Body of pancreas (tissue), 4 donors: ENCODE results near the gene LAMA5. TPM values are rescaled to one million over a fixed set of nuclear protein-coding genes. Genes with fewer than 3 reads are reported as not detected.

Experiments used
- ATAC-seq: fragments of 150-250 bp; one replicate; pipeline ENCODE4 v1.9.1; 2016
- DNase-seq, 4 donors: peaks; one replicate each; pipeline ENCODE4 v3.0.0-alpha.2; 2019
- H3K27ac ChIP-seq, 4 donors: fragments of 200-600 bp; sonication (generic); 1 replicate in 3 of 4; 2 replicates in 1 of 4; pipeline versions ENCODE4 v1.5.1 to v1.6.1; 2016 to 2019; ENCODE audit warnings: mild to moderate bottlenecking in 1 of 4, mixed read lengths in 1 of 4, moderate library complexity in 1 of 4
- H3K27me3 ChIP-seq, 2 donors: fragments of 200-600 bp; sonication (generic); one replicate each; pipeline ENCODE4 v1.6.0; 2016; ENCODE audit warnings: mild to moderate bottlenecking in 1 of 2
- H3K36me3 ChIP-seq, 2 donors: fragments of 200-600 bp; sonication (generic); replicated peaks in 1 of 2; 2 replicates each; pipeline ENCODE4 v1.5.1; 2016; ENCODE audit warnings: low read depth in 2 of 2; ENCODE audit not compliant: insufficient read depth in 1 of 2
- H3K4me1 ChIP-seq: fragments of 200-600 bp; sonication (generic); one replicate; pipeline ENCODE4 v1.6.0; 2016
- H3K4me3 ChIP-seq, 2 donors: fragments of 200-600 bp; sonication (generic); 1 replicate in 1 of 2; 2 replicates in 1 of 2; pipeline ENCODE4 v1.5.1; 2016 to 2019
- H3K9me3 ChIP-seq, 3 donors: fragments of 200-600 bp; sonication (generic); 1 replicate in 2 of 3; 2 replicates in 1 of 3; pipeline ENCODE4 v1.5.1; 2016
- POLR2A ChIP-seq, 3 donors: fragments of 450-650 bp; IDR thresholded peaks; one replicate each; pipeline ENCODE4 v1.6.1; 2016; ENCODE audit warnings: antibody characterized with exemption in 3 of 3, mild to moderate bottlenecking in 2 of 3
- WGBS, 2 donors: methylation state at CpG; one replicate each; pipeline ENCODE4 v1.1.5; 2017; 5-methylcytosine and 5-hydroxymethylcytosine counted together
- intact Hi-C: fragments of 100-400 bp; cut with DNase I; formaldehyde crosslinking; loops from one replicate; pipeline ENCODE4 v1.15.1; 2023
- total RNA-seq, 2 donors: library from RNA; depleted of rRNA; stranded (reverse); fragments of >200 nt; gene quantifications; one replicate each; pipeline ENCODE4 v1.1.0, GENCODE V29; 2016
- TF ChIP-seq, protein P1 (sequence below), 7 experiments: fragments of 450-650 bp in 4 of 7; fragments of 200-600 bp in 3 of 7; sonication (generic) in 3 of 7; IDR thresholded peaks; one replicate each; pipeline ENCODE4 v1.5.1; 2016 to 2019; ENCODE audit warnings: antibody characterized with exemption in 7 of 7

LAMA5 gene
- total RNA-seq, 2 donors from 2014 or later: 115 to 185 TPM

GRCh38 chr20:62404112-62404665 is 37.1 kb upstream of the LAMA5 start:
- Histone ChIP-seq H3K4me3 (no peak overlapping the region), H3K27ac (no peak overlapping the region), H3K9me3 (no peaks in the 10 kb centered on the region), H3K4me1 (peaks cover 26% of the 10 kb centered on the region), H3K36me3 (no peaks in the 10 kb centered on the region), H3K27me3 (no peaks in the 10 kb centered on the region)
- TF ChIP-seq, protein P1, sequence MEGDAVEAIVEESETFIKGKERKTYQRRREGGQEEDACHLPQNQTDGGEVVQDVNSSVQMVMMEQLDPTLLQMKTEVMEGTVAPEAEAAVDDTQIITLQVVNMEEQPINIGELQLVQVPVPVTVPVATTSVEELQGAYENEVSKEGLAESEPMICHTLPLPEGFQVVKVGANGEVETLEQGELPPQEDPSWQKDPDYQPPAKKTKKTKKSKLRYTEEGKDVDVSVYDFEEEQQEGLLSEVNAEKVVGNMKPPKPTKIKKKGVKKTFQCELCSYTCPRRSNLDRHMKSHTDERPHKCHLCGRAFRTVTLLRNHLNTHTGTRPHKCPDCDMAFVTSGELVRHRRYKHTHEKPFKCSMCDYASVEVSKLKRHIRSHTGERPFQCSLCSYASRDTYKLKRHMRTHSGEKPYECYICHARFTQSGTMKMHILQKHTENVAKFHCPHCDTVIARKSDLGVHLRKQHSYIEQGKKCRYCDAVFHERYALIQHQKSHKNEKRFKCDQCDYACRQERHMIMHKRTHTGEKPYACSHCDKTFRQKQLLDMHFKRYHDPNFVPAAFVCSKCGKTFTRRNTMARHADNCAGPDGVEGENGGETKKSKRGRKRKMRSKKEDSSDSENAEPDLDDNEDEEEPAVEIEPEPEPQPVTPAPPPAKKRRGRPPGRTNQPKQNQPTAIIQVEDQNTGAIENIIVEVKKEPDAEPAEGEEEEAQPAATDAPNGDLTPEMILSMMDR (IDR thresholded peaks at IDR 0.05): no peak
- no peak for TF ChIP-seq POLR2A (IDR thresholded peaks at IDR 0.05)
- WGBS, 2 donors: 90 to 94% methylated on average over 9 of the region's 9 CpGs
- DNase-seq: no peak
- intact Hi-C loops: no loop called here
- no peak for ATAC-seq

- Histone ChIP-seq H3K4me1 (peaks cover 24% of the 10 kb centered on the region), H3K27me3 (no peaks in the 10 kb centered on the region), H3K36me3 (no peaks in the 10 kb centered on the region), H3K27ac (no peak overlapping the region), H3K9me3 (no peaks in the 10 kb centered on the region), H3K4me3 (no peak overlapping the region)
- TF ChIP-seq POLR2A (IDR thresholded peaks at IDR 0.05): no peak
- TF ChIP-seq, protein P1 (IDR thresholded peaks at IDR 0.05): no peak
- WGBS, 2 donors: 84 to 90% methylated on average over 13 of the region's 13 CpGs
- DNase-seq (no peak), ATAC-seq (no peak)
- intact Hi-C loops: no loop called here
Measured at GRCh38 chr20:62403331-62403730, 36.2 kb upstream of the LAMA5 start.

- no peaks in the 10 kb centered on the region for H3K9me3 ChIP-seq
- H3K27me3 ChIP-seq: no peaks in the 10 kb centered on the region
- no peaks in the 10 kb centered on the region for H3K36me3 ChIP-seq
- TF ChIP-seq, protein P1 (IDR thresholded peaks at IDR 0.05): no peak
- no peak for TF ChIP-seq POLR2A (IDR thresholded peaks at IDR 0.05)
- intact Hi-C loops: no loop called here
- no peak overlapping the region for H3K27ac ChIP-seq
- peaks cover 20% of the 10 kb centered on the region for H3K4me1 ChIP-seq
- WGBS, 2 donors: 89 to 91% methylated on average over 7 to 23 of the region's 23 CpGs
- DNase-seq: no peak
- no peak for ATAC-seq
- H3K4me3 ChIP-seq: no peak overlapping the region
Measured at GRCh38 chr20:62402456-62403150, 35.5 kb upstream of the LAMA5 start.

DNA sequence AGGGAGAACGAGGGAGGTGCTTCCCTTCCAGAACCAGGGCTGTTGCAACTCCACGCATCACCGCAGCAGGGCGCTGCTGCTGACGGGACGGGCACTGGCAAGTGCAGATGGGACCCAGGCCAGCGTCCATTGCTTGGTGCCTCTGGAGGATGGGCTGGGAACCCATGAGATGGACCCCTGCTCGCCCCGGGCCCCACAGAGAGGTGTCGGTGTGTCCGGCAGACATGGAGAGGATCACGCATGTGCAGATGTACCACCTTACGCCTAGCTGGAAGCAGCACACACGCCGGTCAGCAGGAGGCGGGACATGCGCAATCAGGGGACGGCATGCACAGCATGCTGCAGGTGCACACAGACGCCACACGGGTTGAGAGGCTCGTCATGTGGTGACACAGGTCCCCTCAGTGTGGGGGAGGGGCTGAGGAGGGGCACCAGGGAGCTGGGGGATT is 34.2 kb upstream of the LAMA5 start:
- no peak for TF ChIP-seq POLR2A (IDR thresholded peaks at IDR 0.05)
- TF ChIP-seq, protein P1 (IDR thresholded peaks at IDR 0.05): no peak
- DNase-seq (no peak), ATAC-seq (no peak)
- no peaks in the 10 kb centered on the region for H3K9me3 ChIP-seq
- 82 to 100% methylated on average over 1 to 21 of the region's 21 CpGs for whole genome bisulfite sequencing, 2 donors
- H3K27ac ChIP-seq: no peak overlapping the region
- peaks cover 13% of the 10 kb centered on the region for H3K4me1 ChIP-seq
- intact Hi-C loops: no loop called here
- no peaks in the 10 kb centered on the region for H3K27me3 ChIP-seq
- no peaks in the 10 kb centered on the region for H3K36me3 ChIP-seq
- no peak overlapping the region for H3K4me3 ChIP-seq

- TF ChIP-seq, protein P1 (IDR thresholded peaks at IDR 0.05): no peak
- TF ChIP-seq POLR2A (IDR thresholded peaks at IDR 0.05): no peak
- no peak for DNase-seq
- WGBS, 2 donors: 89 to 90% methylated on average over 5 to 10 of the region's 10 CpGs
- peaks cover 5% of the 10 kb centered on the region for H3K4me1 ChIP-seq
- H3K9me3 ChIP-seq: no peaks in the 10 kb centered on the region
- H3K36me3 ChIP-seq: no peaks in the 10 kb centered on the region
- ATAC-seq: no peak
- intact Hi-C loops: no loop called here
- H3K27ac ChIP-seq: no peak overlapping the region
- no peak overlapping the region for H3K4me3 ChIP-seq
- H3K27me3 ChIP-seq: no peaks in the 10 kb centered on the region
Measured at GRCh38 chr20:62400541-62400940, 33.4 kb upstream of the LAMA5 start.
